Right ventricle myocardium superior (tissue), 1 donor: Measurements from ENCODE around the gene RINL. TPM values are rescaled to one million over a fixed set of nuclear protein-coding genes. Genes with fewer than 3 reads are reported as not detected.
"Not testable (repeated sequence)": the region's sequence is repeated elsewhere in the genome, so short reads cannot be mapped to it uniquely, and the experiment has no call there.

Source experiments
- ATAC-seq: fragments of 200-7000 bp; cut with Tn5 transposase; one replicate; pipeline ENCODE4 v1.9.1; 2020; ENCODE audit warnings: mild to moderate bottlenecking; ENCODE audit not compliant: poor library complexity
- DNase-seq: peaks from one replicate; pipeline ENCODE4 v3.0.0-alpha.2; 2020
- intact Hi-C: fragments of 100-400 bp; cut with DNase I; formaldehyde crosslinking; loops from one replicate; pipeline ENCODE4 v1.11.2; 2022
- total RNA-seq: library from RNA; stranded (reverse); fragmentation: NEBNext Ultra II Directional; extraction: Animal tissue kit (Norgen Biotek cat#: 25700); gene quantifications from one replicate; pipeline ENCODE4 v1.2.1, GENCODE V29; 2021
- donor health status: DM: no; HTN: yes; CAD: no; lungs with severe emphysema.

RINL gene
- total RNA-seq, 1 donor from 2014 or later, result 6.3 TPM

GRCh38 chr19:38908911-38909310 lies 30.8 kb upstream of the RINL start:
- intact Hi-C loops, result no loop called here

GRCh38 chr19:38907670-38908069 lies 29.6 kb upstream of the RINL start:
- ATAC-seq (no peak), DNase-seq (no peak)
- intact Hi-C loops, result no loop called here

More at GRCh38 chr19:38908911-38909310, 30.8 kb upstream of the RINL start:
- DNase-seq, result no peak
- no peak for ATAC-seq

GRCh38 chr19:38907227-38907626 lies 29.2 kb upstream of the RINL start:
- intact Hi-C loops, result no loop called here

GRCh38 chr19:38905620-38906019 lies 27.5 kb upstream of the RINL start:
- intact Hi-C loops, result no loop called here
- DNase-seq, result no peak
- ATAC-seq, result no peak

More at GRCh38 chr19:38907227-38907626, 29.2 kb upstream of the RINL start:
- ATAC-seq (no peak), DNase-seq (no peak)

- no peak for ATAC-seq
- intact Hi-C loops, result no loop called here
- no peak for DNase-seq
Observed at GRCh38 chr19:38904581-38905539, 26.8 kb upstream of the RINL start.

GRCh38 chr19:38901683-38902082 lies 23.6 kb upstream of the RINL start:
- no peak for DNase-seq
- ATAC-seq, result no peak
- intact Hi-C loops, result no loop called here

- DNase-seq (no peak), ATAC-seq (no peak)
- intact Hi-C loops, result no loop called here
Observed at GRCh38 chr19:38900743-38901190, 22.7 kb upstream of the RINL start.

GRCh38 chr19:38900202-38900629 lies 22.1 kb upstream of the RINL start:
- ATAC-seq, result no peak
- DNase-seq, result no peak
- intact Hi-C loops, result no loop called here

GRCh38 chr19:38899447-38900201 lies 21.5 kb upstream of the RINL start, which contains the start of the genes NFKBIB and SIRT2:
Gene NFKBIB, plus strand, starts transcription at chr19:38899969. Its CDS starts 64 bp downstream, at chr19:38900033.
Gene SIRT2, minus strand, starts transcription at chr19:38899618. Its CDS starts 97 bp downstream, at chr19:38899521.
- ATAC-seq (peak; percentile 98), DNase-seq (peak; percentile 100)
- intact Hi-C loops, result no loop called here

GRCh38 chr19:38898788-38899446 lies 20.8 kb upstream of the RINL start:
- ATAC-seq, result no peak
- DNase-seq, result peak; percentile 50
- intact Hi-C loops, result no loop called here

GRCh38 chr19:38894968-38895367 lies 16.9 kb upstream of the RINL start:
- no peak for ATAC-seq
- intact Hi-C loops, result no loop called here
- DNase-seq, result no peak

GRCh38 chr19:38893341-38893771 lies 15.3 kb upstream of the RINL start:
- ATAC-seq, result no peak
- DNase-seq, result no peak
- intact Hi-C loops, result no loop called here

GRCh38 chr19:38892841-38893240 lies 14.8 kb upstream of the RINL start:
- intact Hi-C loops, result no loop called here
- no peak for DNase-seq
- ATAC-seq, result no peak

GRCh38 chr19:38891771-38892170 lies 13.7 kb upstream of the RINL start:
- intact Hi-C loops, result no loop called here
- ATAC-seq (no peak), DNase-seq (no peak)

GRCh38 chr19:38890686-38891085 lies 12.6 kb upstream of the RINL start:
- intact Hi-C loops, result no loop called here
- DNase-seq, result no peak
- peak; percentile 80 for ATAC-seq

GRCh38 chr19:38889803-38890202 lies 11.7 kb upstream of the RINL start:
- ATAC-seq (no peak), DNase-seq (no peak)
- intact Hi-C loops, result no loop called here

GRCh38 chr19:38888876-38889275 lies 10.8 kb upstream of the RINL start:
- no peak for DNase-seq
- intact Hi-C loops, result no loop called here
- no peak for ATAC-seq

- DNase-seq, ATAC-seq, intact Hi-C loops: not testable (repeated sequence)
Observed at GRCh38 chr19:38884691-38885090, 6.6 kb upstream of the RINL start.

- intact Hi-C loops, result no loop called here
- ATAC-seq (no peak), DNase-seq (no peak)
Observed at GRCh38 chr19:38883286-38883685, 5.2 kb upstream of the RINL start.
